Tongue (tissue), 2 donors: ENCODE data around the gene CRYGA. TPM values are rescaled to one million over a fixed set of nuclear protein-coding genes. Genes with fewer than 3 reads are reported as not detected.
"Not testable (repeated sequence)": the region's sequence is repeated elsewhere in the genome, so short reads cannot be mapped to it uniquely, and the experiment has no call there.

Experiments used
- DNase-seq: peaks from one replicate; pipeline ENCODE4 v3.0.0-alpha.2; 2015
- total RNA-seq: library from RNA; depleted of rRNA; stranded (reverse); fragments of >200 nt; gene quantifications from one replicate; pipeline ENCODE4 v1.2.3, GENCODE V29; 2014

Gene CRYGA
- total RNA-seq, 1 donor from 2014 or later, result not detected

GRCh38 chr2:208164951-208165755 lies 1.8 kb upstream of the CRYGA start:
- DNase-seq, result no peak

- DNase-seq, result no peak
These were observed 7.0 kb downstream of the CRYGA start for GRCh38 chr2:208156439-208156838.

- DNase-seq, result no peak
These were observed 10.2 kb downstream of the CRYGA start for GRCh38 chr2:208153156-208153555.

- DNase-seq, result no peak
These were observed 12.4 kb downstream of the CRYGA start for GRCh38 chr2:208150956-208151355.

- no peak for DNase-seq
These were observed 13.3 kb downstream of the CRYGA start for GRCh38 chr2:208150094-208150493.

- no peak for DNase-seq
These were observed 14.6 kb downstream of the CRYGA start for GRCh38 chr2:208148803-208149202.

- DNase-seq, result no peak
These were observed 15.6 kb downstream of the CRYGA start for GRCh38 chr2:208147759-208148158.

GRCh38 chr2:208147008-208147407 lies 16.4 kb downstream of the CRYGA start:
- no peak for DNase-seq

GRCh38 chr2:208146006-208146405 lies 17.4 kb downstream of the CRYGA start, which contains the start of gene CRYGB:
Gene CRYGB (minus strand): TSS chr2:208146158. CDS start chr2:208146120, 38 bp downstream.
- no peak for DNase-seq

GRCh38 chr2:208142925-208143799 lies 20.2 kb downstream of the CRYGA start:
- no peak for DNase-seq

GRCh38 chr2:208142240-208142924 lies 21.0 kb downstream of the CRYGA start:
- peak; percentile 52 for DNase-seq

GRCh38 chr2:208139447-208139846 lies 23.9 kb downstream of the CRYGA start:
- DNase-seq, result no peak

GRCh38 chr2:208138334-208138733 lies 25.1 kb downstream of the CRYGA start:
- DNase-seq, result not testable (repeated sequence)

- no peak for DNase-seq
These were observed 26.7 kb downstream of the CRYGA start for GRCh38 chr2:208136716-208137094.

- no peak for DNase-seq
These were observed 27.3 kb downstream of the CRYGA start for GRCh38 chr2:208135794-208136715.

- DNase-seq, result no peak
These were observed 28.3 kb downstream of the CRYGA start for GRCh38 chr2:208134928-208135586.

GRCh38 chr2:208130712-208131110 lies 32.7 kb downstream of the CRYGA start:
- DNase-seq, result no peak

GRCh38 chr2:208129744-208130711 lies 33.4 kb downstream of the CRYGA start, which contains the start of gene CRYGC:
Gene CRYGC (minus strand): TSS chr2:208129828. CDS start chr2:208129792, 36 bp downstream.
- DNase-seq, result no peak

- no peak for DNase-seq
These were observed 35.3 kb downstream of the CRYGA start for GRCh38 chr2:208128136-208128535.

GRCh38 chr2:208127090-208127489 lies 36.3 kb downstream of the CRYGA start:
- DNase-seq, result no peak
